Stimulated activated naive CD8-positive, alpha-beta T cell treated with anti-CD3 and anti-CD28 coated beads, Interleukin-15, Interleukin-2, amounts not matched to agents 100 ng/mL and 50 ng/mL, for 24 hours (primary cell): ENCODE results near the gene SUCLA2.
"Not testable (repeated sequence)": the region's sequence is repeated elsewhere in the genome, so short reads cannot be mapped to it uniquely, and the experiment has no call there.

ENCODE experiments used
- H3K27ac Mint-ChIP-seq: one replicate; pipeline ENCODE4 v1.8.0; 2021; ENCODE audit warnings: mild to moderate bottlenecking, mixed read lengths
- H3K27me3 Mint-ChIP-seq: one replicate; pipeline ENCODE4 v1.8.0; 2021; ENCODE audit warnings: mixed read lengths
- H3K36me3 Mint-ChIP-seq: one replicate; pipeline ENCODE4 v1.8.0; 2021; ENCODE audit warnings: low read depth, mixed read lengths
- H3K4me1 Mint-ChIP-seq: one replicate; pipeline ENCODE4 v1.8.0; 2021; ENCODE audit warnings: low read depth, mixed read lengths
- H3K4me3 Mint-ChIP-seq: one replicate; pipeline ENCODE4 v1.8.0; 2021; ENCODE audit warnings: mild to moderate bottlenecking, mixed read lengths
- H3K9me3 Mint-ChIP-seq: one replicate; pipeline ENCODE4 v1.8.0; 2021; ENCODE audit warnings: mixed read lengths

SUCLA2 gene

GRCh38 chr13:48009284-48009683 lies 8.2 kb upstream of the SUCLA2 start:
- H3K27me3 Mint-ChIP-seq = no peaks in the 10 kb centered on the region
- H3K4me1 Mint-ChIP-seq = no peaks in the 10 kb centered on the region
- peaks cover 4% of the 10 kb centered on the region for H3K36me3 Mint-ChIP-seq
- H3K4me3 Mint-ChIP-seq = no peak overlapping the region
- H3K9me3 Mint-ChIP-seq = no peaks in the 10 kb centered on the region
- no peak overlapping the region for H3K27ac Mint-ChIP-seq

GRCh38 chr13:48006396-48006795 lies 5.3 kb upstream of the SUCLA2 start:
- Mint-ChIP-seq H3K9me3 (no peaks in the 10 kb centered on the region), H3K27ac (no peak overlapping the region), H3K27me3 (no peaks in the 10 kb centered on the region), H3K36me3 (peaks cover 4% of the 10 kb centered on the region), H3K4me3 (no peak overlapping the region), H3K4me1 (peaks cover 9% of the 10 kb centered on the region)

- peaks cover 5% of the 10 kb centered on the region for H3K36me3 Mint-ChIP-seq
- no peak overlapping the region for H3K4me3 Mint-ChIP-seq
- no peaks in the 10 kb centered on the region for H3K27me3 Mint-ChIP-seq
- peaks cover 26% of the 10 kb centered on the region for H3K4me1 Mint-ChIP-seq
- no peak overlapping the region for H3K27ac Mint-ChIP-seq
- H3K9me3 Mint-ChIP-seq = no peaks in the 10 kb centered on the region
Measured at GRCh38 chr13:48004201-48004600, 3.1 kb upstream of the SUCLA2 start.

- not testable (repeated sequence) for H3K9me3 Mint-ChIP-seq, H3K27me3 Mint-ChIP-seq
- H3K36me3 Mint-ChIP-seq = peaks cover 12% of the 10 kb centered on the region
- H3K4me3 Mint-ChIP-seq = peak overlapping the region; percentile 96
- peaks cover 41% of the 10 kb centered on the region for H3K4me1 Mint-ChIP-seq
- H3K27ac Mint-ChIP-seq = peak overlapping the region; percentile 70
Measured at GRCh38 chr13:48001999-48002398, 926 bp upstream of the SUCLA2 start.

- peak overlapping the region; percentile 96 for H3K4me3 Mint-ChIP-seq
- H3K27me3 Mint-ChIP-seq = no peaks in the 10 kb centered on the region
- peak overlapping the region; percentile 83 for H3K27ac Mint-ChIP-seq
- peaks cover 21% of the 10 kb centered on the region for H3K36me3 Mint-ChIP-seq
- H3K9me3 Mint-ChIP-seq = no peaks in the 10 kb centered on the region
- H3K4me1 Mint-ChIP-seq = peaks cover 44% of the 10 kb centered on the region
Measured at GRCh38 chr13:48000559-48001113, 437 bp downstream of the SUCLA2 start.

- Mint-ChIP-seq H3K27ac (peak overlapping the region; percentile 83), H3K4me3 (peak overlapping the region; percentile 96), H3K9me3 (no peaks in the 10 kb centered on the region), H3K27me3 (no peaks in the 10 kb centered on the region), H3K4me1 (peaks cover 44% of the 10 kb centered on the region), H3K36me3 (peaks cover 22% of the 10 kb centered on the region)
Measured at GRCh38 chr13:47999973-48000372, 1.1 kb downstream of the SUCLA2 start.

GRCh38 chr13:47997384-47997783 lies 3.7 kb downstream of the SUCLA2 start:
- peaks cover 42% of the 10 kb centered on the region for H3K4me1 Mint-ChIP-seq
- no peak overlapping the region for H3K27ac Mint-ChIP-seq

GRCh38 chr13:47991859-47992258 lies 9.2 kb downstream of the SUCLA2 start:
- Mint-ChIP-seq H3K36me3 (peaks cover 66% of the 10 kb centered on the region), H3K27ac (no peak overlapping the region), H3K4me3 (no peak overlapping the region), H3K4me1 (peaks cover under 1% of the 10 kb centered on the region), H3K27me3 (no peaks in the 10 kb centered on the region), H3K9me3 (no peaks in the 10 kb centered on the region)

More at GRCh38 chr13:47997384-47997783, 3.7 kb downstream of the SUCLA2 start:
- Mint-ChIP-seq H3K36me3 (peaks cover 41% of the 10 kb centered on the region), H3K27me3 (no peaks in the 10 kb centered on the region), H3K9me3 (no peaks in the 10 kb centered on the region), H3K4me3 (no peak overlapping the region)

- peaks cover 68% of the 10 kb centered on the region for H3K36me3 Mint-ChIP-seq
- H3K4me1 Mint-ChIP-seq = no peaks in the 10 kb centered on the region
- no peak overlapping the region for H3K4me3 Mint-ChIP-seq
- no peaks in the 10 kb centered on the region for H3K9me3 Mint-ChIP-seq
- H3K27ac Mint-ChIP-seq = no peak overlapping the region
- H3K27me3 Mint-ChIP-seq = no peaks in the 10 kb centered on the region
Measured at GRCh38 chr13:47990920-47991466, 10.1 kb downstream of the SUCLA2 start.

- Mint-ChIP-seq H3K27me3 (no peaks in the 10 kb centered on the region), H3K9me3 (no peaks in the 10 kb centered on the region), H3K4me3 (no peak overlapping the region), H3K36me3 (peaks cover 73% of the 10 kb centered on the region), H3K4me1 (no peaks in the 10 kb centered on the region), H3K27ac (no peak overlapping the region)
Measured at GRCh38 chr13:47990427-47990826, 10.6 kb downstream of the SUCLA2 start.

- peaks cover 5% of the 10 kb centered on the region for H3K9me3 Mint-ChIP-seq
- no peaks in the 10 kb centered on the region for H3K27me3 Mint-ChIP-seq
- peaks cover 70% of the 10 kb centered on the region for H3K36me3 Mint-ChIP-seq
- no peak overlapping the region for H3K27ac Mint-ChIP-seq
- no peak overlapping the region for H3K4me3 Mint-ChIP-seq
- H3K4me1 Mint-ChIP-seq = no peaks in the 10 kb centered on the region
Measured at GRCh38 chr13:47983070-47983469, 18.0 kb downstream of the SUCLA2 start.

GRCh38 chr13:47976325-47976724 lies 24.7 kb downstream of the SUCLA2 start:
- no peak overlapping the region for H3K4me3 Mint-ChIP-seq
- peaks cover 81% of the 10 kb centered on the region for H3K36me3 Mint-ChIP-seq
- H3K4me1 Mint-ChIP-seq = no peaks in the 10 kb centered on the region
- no peaks in the 10 kb centered on the region for H3K27me3 Mint-ChIP-seq
- peaks cover 14% of the 10 kb centered on the region for H3K9me3 Mint-ChIP-seq
- no peak overlapping the region for H3K27ac Mint-ChIP-seq

GRCh38 chr13:47964863-47965262 lies 36.2 kb downstream of the SUCLA2 start:
- Mint-ChIP-seq H3K4me3 (no peak overlapping the region), H3K9me3 (peaks cover 7% of the 10 kb centered on the region), H3K4me1 (no peaks in the 10 kb centered on the region), H3K27me3 (no peaks in the 10 kb centered on the region), H3K27ac (no peak overlapping the region), H3K36me3 (peaks cover 82% of the 10 kb centered on the region)

- no peaks in the 10 kb centered on the region for H3K4me1 Mint-ChIP-seq
- H3K27me3 Mint-ChIP-seq = no peaks in the 10 kb centered on the region
- H3K4me3 Mint-ChIP-seq = no peak overlapping the region
- no peak overlapping the region for H3K27ac Mint-ChIP-seq
- H3K36me3 Mint-ChIP-seq = peaks cover 92% of the 10 kb centered on the region
- H3K9me3 Mint-ChIP-seq = peaks cover 16% of the 10 kb centered on the region
Measured at GRCh38 chr13:47962237-47962636, 38.8 kb downstream of the SUCLA2 start.

GRCh38 chr13:47959468-47960247 lies 41.4 kb downstream of the SUCLA2 start:
- Mint-ChIP-seq H3K36me3 (peaks cover 90% of the 10 kb centered on the region), H3K4me1 (peaks cover 6% of the 10 kb centered on the region), H3K27me3 (no peaks in the 10 kb centered on the region), H3K27ac (no peak overlapping the region), H3K4me3 (no peak overlapping the region), H3K9me3 (peaks cover 25% of the 10 kb centered on the region)
